GM12878 (cell line): ENCODE results near the gene FIBCD1.

Experiments used
- CREB1 ChIP-seq: IDR thresholded peaks from 2 replicates; pipeline ENCODE4 v1.6.1; 2012; ENCODE audit warnings: low read depth, mild to moderate bottlenecking, inconsistent platforms
- GABPA ChIP-seq: IDR thresholded peaks from 2 replicates; pipeline ENCODE4 v1.6.1; 2014; ENCODE audit warnings: antibody characterized with exemption, low read depth, mild to moderate bottlenecking, inconsistent platforms
- NRF1 ChIP-seq: conservative IDR thresholded peaks from 2 replicates; pipeline ENCODE4 v1.6.1; 2011; ENCODE audit warnings: mild to moderate bottlenecking, low read depth, low read length, improper control_type of control experiment
- POLR2A ChIP-seq: IDR thresholded peaks from 2 replicates; pipeline ENCODE4 v1.6.1; 2011; ENCODE audit warnings: low read depth, mild to moderate bottlenecking, low read length
- POLR2AphosphoS5 ChIP-seq: IDR thresholded peaks from 2 replicates; pipeline ENCODE4 v1.6.1; 2011; ENCODE audit warnings: mild to moderate bottlenecking, low read length, inconsistent platforms
- RCOR1 ChIP-seq: conservative IDR thresholded peaks from 2 replicates; pipeline ENCODE4 v1.6.1; 2012; ENCODE audit warnings: low read depth, low read length, improper control_type of control experiment
- SIN3A ChIP-seq: IDR thresholded peaks from 2 replicates; pipeline ENCODE4 v1.6.1; 2012; ENCODE audit warnings: low read depth, low read length, improper control_type of control experiment
- SMC3 ChIP-seq: IDR thresholded peaks from 2 replicates; pipeline ENCODE4 v1.6.1; 2011; ENCODE audit warnings: low read length, improper control_type of control experiment, borderline replicate concordance
- TAF1 ChIP-seq: IDR thresholded peaks from 2 replicates; pipeline ENCODE4 v1.6.1; 2011; ENCODE audit warnings: mild to moderate bottlenecking, low read depth, low read length, borderline replicate concordance
- TF ChIP-seq, protein P1 (sequence below): IDR thresholded peaks from 2 replicates; pipeline ENCODE4 v1.6.1; 2012; ENCODE audit warnings: mild to moderate bottlenecking, low read depth, low read length
- TF ChIP-seq, protein P2 (sequence below), 3 experiments: IDR thresholded peaks in 2 of 3; conservative IDR thresholded peaks in 1 of 3; 2 replicates each; pipeline ENCODE4 v1.5.1; 2011; ENCODE audit warnings: low read depth in 3 of 3, low read length in 3 of 3, mild to moderate bottlenecking in 3 of 3, control low read depth in 2 of 3, moderate library complexity in 2 of 3, inconsistent platforms in 1 of 3, mixed read lengths in 1 of 3; ENCODE audit not compliant: control insufficient read depth in 2 of 3, insufficient read depth in 1 of 3; ENCODE audit errors: extremely low read depth in 1 of 3
- TF ChIP-seq, protein P3 (sequence below): fragments of 450-650 bp; IDR thresholded peaks from 2 replicates; pipeline ENCODE4 v1.6.1; 2017; ENCODE audit warnings: antibody characterized with exemption, mild to moderate bottlenecking, moderate library complexity
- TF ChIP-seq, protein P4 (sequence below): fragments of 450-650 bp; IDR thresholded peaks from 2 replicates; pipeline ENCODE4 v1.6.1; 2017; ENCODE audit warnings: mild to moderate bottlenecking
- TF ChIP-seq, protein P5 (sequence below): IDR thresholded peaks from 2 replicates; pipeline ENCODE4 v1.6.1; 2011; ENCODE audit warnings: low read depth, mild to moderate bottlenecking, low read length, moderate library complexity, borderline replicate concordance; ENCODE audit errors: extremely low read depth

DNA sequence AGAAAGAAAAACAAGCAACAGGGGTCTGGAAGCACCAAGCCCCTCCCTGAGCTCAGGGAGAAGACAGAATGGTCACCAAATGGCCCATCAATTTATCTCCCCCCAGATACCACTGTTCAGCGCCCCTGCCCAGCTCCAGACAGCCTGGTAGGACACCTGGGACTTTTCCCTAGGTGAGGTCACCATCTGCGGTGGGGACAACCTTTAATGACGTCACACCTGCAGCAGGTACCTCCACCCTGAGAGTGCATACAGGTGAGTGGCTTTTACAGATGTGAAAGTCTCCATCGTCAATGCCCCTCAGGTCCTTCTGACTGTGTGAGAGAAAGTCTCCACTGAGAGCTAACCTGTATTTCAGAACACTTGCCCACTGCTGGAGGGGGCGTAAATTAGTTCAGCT is 35.6 kb upstream of the FIBCD1 start:
- TF ChIP-seq, protein P1, sequence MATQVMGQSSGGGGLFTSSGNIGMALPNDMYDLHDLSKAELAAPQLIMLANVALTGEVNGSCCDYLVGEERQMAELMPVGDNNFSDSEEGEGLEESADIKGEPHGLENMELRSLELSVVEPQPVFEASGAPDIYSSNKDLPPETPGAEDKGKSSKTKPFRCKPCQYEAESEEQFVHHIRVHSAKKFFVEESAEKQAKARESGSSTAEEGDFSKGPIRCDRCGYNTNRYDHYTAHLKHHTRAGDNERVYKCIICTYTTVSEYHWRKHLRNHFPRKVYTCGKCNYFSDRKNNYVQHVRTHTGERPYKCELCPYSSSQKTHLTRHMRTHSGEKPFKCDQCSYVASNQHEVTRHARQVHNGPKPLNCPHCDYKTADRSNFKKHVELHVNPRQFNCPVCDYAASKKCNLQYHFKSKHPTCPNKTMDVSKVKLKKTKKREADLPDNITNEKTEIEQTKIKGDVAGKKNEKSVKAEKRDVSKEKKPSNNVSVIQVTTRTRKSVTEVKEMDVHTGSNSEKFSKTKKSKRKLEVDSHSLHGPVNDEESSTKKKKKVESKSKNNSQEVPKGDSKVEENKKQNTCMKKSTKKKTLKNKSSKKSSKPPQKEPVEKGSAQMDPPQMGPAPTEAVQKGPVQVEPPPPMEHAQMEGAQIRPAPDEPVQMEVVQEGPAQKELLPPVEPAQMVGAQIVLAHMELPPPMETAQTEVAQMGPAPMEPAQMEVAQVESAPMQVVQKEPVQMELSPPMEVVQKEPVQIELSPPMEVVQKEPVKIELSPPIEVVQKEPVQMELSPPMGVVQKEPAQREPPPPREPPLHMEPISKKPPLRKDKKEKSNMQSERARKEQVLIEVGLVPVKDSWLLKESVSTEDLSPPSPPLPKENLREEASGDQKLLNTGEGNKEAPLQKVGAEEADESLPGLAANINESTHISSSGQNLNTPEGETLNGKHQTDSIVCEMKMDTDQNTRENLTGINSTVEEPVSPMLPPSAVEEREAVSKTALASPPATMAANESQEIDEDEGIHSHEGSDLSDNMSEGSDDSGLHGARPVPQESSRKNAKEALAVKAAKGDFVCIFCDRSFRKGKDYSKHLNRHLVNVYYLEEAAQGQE = no peak
- TF ChIP-seq, protein P2, sequence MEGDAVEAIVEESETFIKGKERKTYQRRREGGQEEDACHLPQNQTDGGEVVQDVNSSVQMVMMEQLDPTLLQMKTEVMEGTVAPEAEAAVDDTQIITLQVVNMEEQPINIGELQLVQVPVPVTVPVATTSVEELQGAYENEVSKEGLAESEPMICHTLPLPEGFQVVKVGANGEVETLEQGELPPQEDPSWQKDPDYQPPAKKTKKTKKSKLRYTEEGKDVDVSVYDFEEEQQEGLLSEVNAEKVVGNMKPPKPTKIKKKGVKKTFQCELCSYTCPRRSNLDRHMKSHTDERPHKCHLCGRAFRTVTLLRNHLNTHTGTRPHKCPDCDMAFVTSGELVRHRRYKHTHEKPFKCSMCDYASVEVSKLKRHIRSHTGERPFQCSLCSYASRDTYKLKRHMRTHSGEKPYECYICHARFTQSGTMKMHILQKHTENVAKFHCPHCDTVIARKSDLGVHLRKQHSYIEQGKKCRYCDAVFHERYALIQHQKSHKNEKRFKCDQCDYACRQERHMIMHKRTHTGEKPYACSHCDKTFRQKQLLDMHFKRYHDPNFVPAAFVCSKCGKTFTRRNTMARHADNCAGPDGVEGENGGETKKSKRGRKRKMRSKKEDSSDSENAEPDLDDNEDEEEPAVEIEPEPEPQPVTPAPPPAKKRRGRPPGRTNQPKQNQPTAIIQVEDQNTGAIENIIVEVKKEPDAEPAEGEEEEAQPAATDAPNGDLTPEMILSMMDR (IDR thresholded peaks at IDR 0.05 in 2 of 3, conservative IDR thresholded peaks at IDR 0.05 in 1 of 3; ENCODE audit: control insufficient read depth in 2 of 3, extremely low read depth in 1 of 3, insufficient read depth in 1 of 3, low read depth in 3 of 3, low read length in 3 of 3) = no peak
- no peak for TF ChIP-seq POLR2A
- no peak for TF ChIP-seq CREB1
- TF ChIP-seq POLR2AphosphoS5 = no peak
- TF ChIP-seq SMC3 = no peak
- no peak for TF ChIP-seq GABPA
- no peak for TF ChIP-seq NRF1
- TF ChIP-seq RCOR1 = no peak
- TF ChIP-seq, protein P3, sequence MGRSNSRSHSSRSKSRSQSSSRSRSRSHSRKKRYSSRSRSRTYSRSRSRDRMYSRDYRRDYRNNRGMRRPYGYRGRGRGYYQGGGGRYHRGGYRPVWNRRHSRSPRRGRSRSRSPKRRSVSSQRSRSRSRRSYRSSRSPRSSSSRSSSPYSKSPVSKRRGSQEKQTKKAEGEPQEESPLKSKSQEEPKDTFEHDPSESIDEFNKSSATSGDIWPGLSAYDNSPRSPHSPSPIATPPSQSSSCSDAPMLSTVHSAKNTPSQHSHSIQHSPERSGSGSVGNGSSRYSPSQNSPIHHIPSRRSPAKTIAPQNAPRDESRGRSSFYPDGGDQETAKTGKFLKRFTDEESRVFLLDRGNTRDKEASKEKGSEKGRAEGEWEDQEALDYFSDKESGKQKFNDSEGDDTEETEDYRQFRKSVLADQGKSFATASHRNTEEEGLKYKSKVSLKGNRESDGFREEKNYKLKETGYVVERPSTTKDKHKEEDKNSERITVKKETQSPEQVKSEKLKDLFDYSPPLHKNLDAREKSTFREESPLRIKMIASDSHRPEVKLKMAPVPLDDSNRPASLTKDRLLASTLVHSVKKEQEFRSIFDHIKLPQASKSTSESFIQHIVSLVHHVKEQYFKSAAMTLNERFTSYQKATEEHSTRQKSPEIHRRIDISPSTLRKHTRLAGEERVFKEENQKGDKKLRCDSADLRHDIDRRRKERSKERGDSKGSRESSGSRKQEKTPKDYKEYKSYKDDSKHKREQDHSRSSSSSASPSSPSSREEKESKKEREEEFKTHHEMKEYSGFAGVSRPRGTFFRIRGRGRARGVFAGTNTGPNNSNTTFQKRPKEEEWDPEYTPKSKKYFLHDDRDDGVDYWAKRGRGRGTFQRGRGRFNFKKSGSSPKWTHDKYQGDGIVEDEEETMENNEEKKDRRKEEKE = no peak
- no peak for TF ChIP-seq TAF1
- TF ChIP-seq SIN3A = no peak
- TF ChIP-seq, protein P4, sequence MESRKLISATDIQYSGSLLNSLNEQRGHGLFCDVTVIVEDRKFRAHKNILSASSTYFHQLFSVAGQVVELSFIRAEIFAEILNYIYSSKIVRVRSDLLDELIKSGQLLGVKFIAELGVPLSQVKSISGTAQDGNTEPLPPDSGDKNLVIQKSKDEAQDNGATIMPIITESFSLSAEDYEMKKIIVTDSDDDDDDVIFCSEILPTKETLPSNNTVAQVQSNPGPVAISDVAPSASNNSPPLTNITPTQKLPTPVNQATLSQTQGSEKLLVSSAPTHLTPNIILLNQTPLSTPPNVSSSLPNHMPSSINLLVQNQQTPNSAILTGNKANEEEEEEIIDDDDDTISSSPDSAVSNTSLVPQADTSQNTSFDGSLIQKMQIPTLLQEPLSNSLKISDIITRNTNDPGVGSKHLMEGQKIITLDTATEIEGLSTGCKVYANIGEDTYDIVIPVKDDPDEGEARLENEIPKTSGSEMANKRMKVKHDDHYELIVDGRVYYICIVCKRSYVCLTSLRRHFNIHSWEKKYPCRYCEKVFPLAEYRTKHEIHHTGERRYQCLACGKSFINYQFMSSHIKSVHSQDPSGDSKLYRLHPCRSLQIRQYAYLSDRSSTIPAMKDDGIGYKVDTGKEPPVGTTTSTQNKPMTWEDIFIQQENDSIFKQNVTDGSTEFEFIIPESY = no peak
- TF ChIP-seq, protein P5, sequence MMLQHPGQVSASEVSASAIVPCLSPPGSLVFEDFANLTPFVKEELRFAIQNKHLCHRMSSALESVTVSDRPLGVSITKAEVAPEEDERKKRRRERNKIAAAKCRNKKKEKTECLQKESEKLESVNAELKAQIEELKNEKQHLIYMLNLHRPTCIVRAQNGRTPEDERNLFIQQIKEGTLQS = no peak
